ENCODE measurements around the gene IGFBPL1. TPM values are rescaled to one million over a fixed set of nuclear protein-coding genes. Genes with fewer than 3 reads are reported as not detected.
A peak's percentile ranks its signal among the peaks of the same experiment; 100 is the strongest.

Gene IGFBPL1
- total and polyA plus RNA-seq, 2 donors from 2014 or later = 0.22 TPM; not detected in 1

DNA sequence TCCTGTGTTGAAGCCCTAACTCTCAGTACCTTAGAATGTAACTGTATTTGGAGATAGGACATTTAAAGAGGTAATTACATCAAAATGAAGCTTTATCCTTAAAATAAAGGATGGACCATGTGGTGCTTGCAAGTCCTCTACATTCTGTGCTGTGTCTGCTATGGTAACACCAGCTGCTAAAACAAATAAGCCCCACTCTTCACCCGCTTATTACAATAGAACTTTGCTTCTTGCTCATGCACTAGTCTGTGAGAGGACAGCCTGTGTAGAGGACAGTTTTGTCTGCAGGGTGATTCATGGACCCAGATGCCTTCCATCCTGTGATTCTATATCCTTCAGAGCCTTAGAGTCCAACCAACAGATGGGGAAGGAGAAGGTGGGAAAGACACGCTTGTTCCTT, 12.5 kb upstream of the IGFBPL1 start:
- no peak for DNase-seq
- Histone ChIP-seq H3K9me3 (ENCODE audit: control insufficient read depth in 2 of 3, insufficient read depth in 1 of 3, low read length in 3 of 3) (no peaks in the 10 kb centered on the region), H3K36me3 (ENCODE audit: control insufficient read depth in 2 of 3, insufficient read depth in 3 of 3, low read length in 3 of 3) (no peaks in the 10 kb centered on the region), H3K27me3 (ENCODE audit: control insufficient read depth, insufficient read depth, low read length) (no peaks in the 10 kb centered on the region), H3K4me3 (ENCODE audit: low read length in 3 of 3) (no peak overlapping the region), H3K27ac (ENCODE audit: low read depth in 2 of 2, low read length in 2 of 2) (no peak overlapping the region), H3K9ac (ENCODE audit: low read length in 3 of 3) (no peak overlapping the region), H3K4me1 (ENCODE audit: control insufficient read depth in 2 of 3, insufficient read depth in 2 of 3, low read depth in 1 of 3, low read length in 3 of 3) (no peaks in the 10 kb centered on the region)
- no peak for FAIRE-seq
- TF ChIP-seq, protein P1, sequence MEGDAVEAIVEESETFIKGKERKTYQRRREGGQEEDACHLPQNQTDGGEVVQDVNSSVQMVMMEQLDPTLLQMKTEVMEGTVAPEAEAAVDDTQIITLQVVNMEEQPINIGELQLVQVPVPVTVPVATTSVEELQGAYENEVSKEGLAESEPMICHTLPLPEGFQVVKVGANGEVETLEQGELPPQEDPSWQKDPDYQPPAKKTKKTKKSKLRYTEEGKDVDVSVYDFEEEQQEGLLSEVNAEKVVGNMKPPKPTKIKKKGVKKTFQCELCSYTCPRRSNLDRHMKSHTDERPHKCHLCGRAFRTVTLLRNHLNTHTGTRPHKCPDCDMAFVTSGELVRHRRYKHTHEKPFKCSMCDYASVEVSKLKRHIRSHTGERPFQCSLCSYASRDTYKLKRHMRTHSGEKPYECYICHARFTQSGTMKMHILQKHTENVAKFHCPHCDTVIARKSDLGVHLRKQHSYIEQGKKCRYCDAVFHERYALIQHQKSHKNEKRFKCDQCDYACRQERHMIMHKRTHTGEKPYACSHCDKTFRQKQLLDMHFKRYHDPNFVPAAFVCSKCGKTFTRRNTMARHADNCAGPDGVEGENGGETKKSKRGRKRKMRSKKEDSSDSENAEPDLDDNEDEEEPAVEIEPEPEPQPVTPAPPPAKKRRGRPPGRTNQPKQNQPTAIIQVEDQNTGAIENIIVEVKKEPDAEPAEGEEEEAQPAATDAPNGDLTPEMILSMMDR (IDR thresholded peaks at IDR 0.05; ENCODE audit: borderline replicate concordance, extremely low read depth, insufficient read depth) = no peak
- intact Hi-C loops (cut with DNase I) = no loop called here

DNA sequence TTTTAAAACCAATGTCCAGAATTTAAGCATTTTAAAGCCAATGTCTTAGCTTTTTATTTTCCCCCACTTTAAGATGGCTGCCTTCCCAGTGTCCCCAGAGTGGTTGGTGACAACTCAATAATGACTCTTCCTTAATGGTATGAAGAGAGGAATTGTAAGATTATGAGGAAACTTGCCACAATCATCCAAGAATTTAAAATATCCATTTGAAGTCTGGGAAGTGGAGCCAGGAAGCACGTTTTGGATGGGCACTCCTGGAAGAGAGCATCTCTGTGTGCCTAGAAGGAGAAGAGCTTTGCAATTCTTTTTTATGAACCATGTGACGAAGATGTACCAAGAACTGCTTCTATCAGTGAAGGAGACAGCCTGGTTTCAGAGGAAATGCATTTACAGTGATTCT, 11.3 kb upstream of the IGFBPL1 start:
- Histone ChIP-seq H3K4me3 (ENCODE audit: low read length in 3 of 3) (no peak overlapping the region), H3K27ac (ENCODE audit: low read depth in 2 of 2, low read length in 2 of 2) (no peak overlapping the region), H3K4me1 (ENCODE audit: control insufficient read depth in 2 of 3, insufficient read depth in 2 of 3, low read depth in 1 of 3, low read length in 3 of 3) (no peaks in the 10 kb centered on the region), H3K9ac (ENCODE audit: low read length in 3 of 3) (no peak overlapping the region), H3K36me3 (ENCODE audit: control insufficient read depth in 2 of 3, insufficient read depth in 3 of 3, low read length in 3 of 3) (no peaks in the 10 kb centered on the region), H3K9me3 (ENCODE audit: control insufficient read depth in 2 of 3, insufficient read depth in 1 of 3, low read length in 3 of 3) (no peaks in the 10 kb centered on the region), H3K27me3 (ENCODE audit: control insufficient read depth, insufficient read depth, low read length) (no peaks in the 10 kb centered on the region)
- TF ChIP-seq, protein P1 (IDR thresholded peaks at IDR 0.05; ENCODE audit: borderline replicate concordance, extremely low read depth, insufficient read depth) = no peak
- DNase-seq (no peak), FAIRE-seq (no peak)
- intact Hi-C loops (cut with DNase I) = no loop called here

DNA sequence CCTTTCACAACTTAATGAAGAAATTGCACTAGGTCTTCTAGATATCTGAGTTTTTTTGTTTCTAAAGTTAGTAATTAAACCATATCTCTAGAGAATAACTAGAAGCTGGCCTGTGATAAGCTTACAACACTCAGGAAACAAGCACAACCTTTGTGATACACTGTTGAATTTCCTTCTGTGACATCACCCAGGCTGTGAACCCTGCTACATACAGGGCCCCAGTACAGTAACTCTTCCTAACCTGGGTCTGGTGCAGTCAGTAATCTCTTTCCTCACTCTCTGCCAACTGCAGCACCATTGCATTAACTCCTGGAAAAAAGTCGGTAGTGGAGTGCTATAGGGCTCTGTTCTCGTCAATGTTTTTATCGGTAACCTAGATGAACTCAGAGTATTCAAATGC, 10.6 kb upstream of the IGFBPL1 start:
- intact Hi-C loops (cut with DNase I) = no loop called here
- no peak overlapping the region for H3K27ac ChIP-seq (ENCODE audit: low read depth in 2 of 2, low read length in 2 of 2)
- H3K9me3 ChIP-seq (ENCODE audit: control insufficient read depth in 2 of 3, insufficient read depth in 1 of 3, low read length in 3 of 3) = no peaks in the 10 kb centered on the region
- H3K9ac ChIP-seq (ENCODE audit: low read length in 3 of 3) = no peak overlapping the region
- FAIRE-seq = no peak
- no peaks in the 10 kb centered on the region for H3K36me3 ChIP-seq (ENCODE audit: control insufficient read depth in 2 of 3, insufficient read depth in 3 of 3, low read length in 3 of 3)
- TF ChIP-seq, protein P1 (IDR thresholded peaks at IDR 0.05; ENCODE audit: borderline replicate concordance, extremely low read depth, insufficient read depth) = no peak
- no peaks in the 10 kb centered on the region for H3K27me3 ChIP-seq (ENCODE audit: control insufficient read depth, insufficient read depth, low read length)
- H3K4me3 ChIP-seq (ENCODE audit: low read length in 3 of 3) = no peak overlapping the region
- peak in 1 of 5 donors; percentile 2 for DNase-seq
- no peaks in the 10 kb centered on the region for H3K4me1 ChIP-seq (ENCODE audit: control insufficient read depth in 2 of 3, insufficient read depth in 2 of 3, low read depth in 1 of 3, low read length in 3 of 3)

DNA sequence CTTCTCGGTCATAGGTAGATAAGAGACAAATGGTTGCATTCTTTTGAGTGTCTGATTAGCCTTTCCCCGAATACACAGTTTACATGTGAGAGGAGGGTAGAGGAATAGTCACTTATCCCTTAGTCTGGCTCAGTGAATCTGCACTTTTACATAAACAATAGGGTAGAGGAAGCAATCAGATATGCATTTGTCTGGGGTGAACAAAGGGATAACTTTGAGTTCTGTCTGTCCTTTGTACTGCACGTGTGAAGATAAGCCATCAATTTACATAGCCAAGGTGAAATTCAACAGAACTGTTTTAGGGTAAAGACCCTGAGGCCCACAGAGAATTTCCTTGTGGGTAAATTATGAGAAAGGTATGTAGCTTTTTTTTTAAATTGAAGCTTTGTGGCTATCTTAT, 10.1 kb upstream of the IGFBPL1 start:
- H3K9ac ChIP-seq (ENCODE audit: low read length in 3 of 3) = no peak overlapping the region
- H3K36me3 ChIP-seq (ENCODE audit: control insufficient read depth in 2 of 3, insufficient read depth in 3 of 3, low read length in 3 of 3) = no peaks in the 10 kb centered on the region
- TF ChIP-seq, protein P1 (IDR thresholded peaks at IDR 0.05; ENCODE audit: borderline replicate concordance, extremely low read depth, insufficient read depth) = no peak
- H3K27me3 ChIP-seq (ENCODE audit: control insufficient read depth, insufficient read depth, low read length) = no peaks in the 10 kb centered on the region
- no peak overlapping the region for H3K4me3 ChIP-seq (ENCODE audit: low read length in 3 of 3)
- DNase-seq = no peak
- H3K4me1 ChIP-seq (ENCODE audit: control insufficient read depth in 2 of 3, insufficient read depth in 2 of 3, low read depth in 1 of 3, low read length in 3 of 3) = no peaks in the 10 kb centered on the region
- no peak overlapping the region for H3K27ac ChIP-seq (ENCODE audit: low read depth in 2 of 2, low read length in 2 of 2)
- no peaks in the 10 kb centered on the region for H3K9me3 ChIP-seq (ENCODE audit: control insufficient read depth in 2 of 3, insufficient read depth in 1 of 3, low read length in 3 of 3)
- FAIRE-seq = no peak
- intact Hi-C loops (cut with DNase I) = no loop called here
